CD4-positive, alpha-beta T cell treated with Interleukin-4 for 4 hours (primary cell): ENCODE results near the gene IFNGR2.
"Not testable (repeated sequence)": the region's sequence is repeated elsewhere in the genome, so short reads cannot be mapped to it uniquely, and the experiment has no call there.

Source experiments
- DNase-seq: peaks from one replicate; pipeline ENCODE4 v3.0.0-alpha.2; 2020

Gene IFNGR2

GRCh38 chr21:33403128-33403785 lies at the start of gene IFNGR2:
IFNGR2 (plus strand) TSS chr21:33403413; CDS start chr21:33403544, 131 bp downstream.
- peak; percentile 34 for DNase-seq

GRCh38 chr21:33355355-33355754 lies 47.9 kb upstream of the IFNGR2 start:
- DNase-seq, result no peak

GRCh38 chr21:33355996-33356395 lies 47.2 kb upstream of the IFNGR2 start:
- DNase-seq, result no peak

- no peak for DNase-seq
Measured at GRCh38 chr21:33357177-33357576, 46.0 kb upstream of the IFNGR2 start.

- DNase-seq, result no peak
Measured at GRCh38 chr21:33359446-33359845, 43.8 kb upstream of the IFNGR2 start.

- no peak for DNase-seq
Measured at GRCh38 chr21:33360281-33360680, 42.9 kb upstream of the IFNGR2 start.

- DNase-seq, result peak; percentile 85
Measured at GRCh38 chr21:33360881-33361602, 42.2 kb upstream of the IFNGR2 start.

GRCh38 chr21:33362044-33362555 lies 41.1 kb upstream of the IFNGR2 start:
- peak; percentile 84 for DNase-seq

GRCh38 chr21:33363911-33364609 lies 39.2 kb upstream of the IFNGR2 start:
- not testable (repeated sequence) for DNase-seq

GRCh38 chr21:33364830-33365229 lies 38.4 kb upstream of the IFNGR2 start:
- DNase-seq, result no peak

GRCh38 chr21:33367309-33367973 lies 35.8 kb upstream of the IFNGR2 start:
- no peak for DNase-seq

- DNase-seq, result no peak
Measured at GRCh38 chr21:33368124-33368523, 35.1 kb upstream of the IFNGR2 start.

GRCh38 chr21:33368576-33368975 lies 34.6 kb upstream of the IFNGR2 start:
- no peak for DNase-seq

GRCh38 chr21:33369586-33369985 lies 33.6 kb upstream of the IFNGR2 start:
- DNase-seq, result no peak

GRCh38 chr21:33370305-33370704 lies 32.9 kb upstream of the IFNGR2 start:
- DNase-seq, result no peak

- no peak for DNase-seq
Measured at GRCh38 chr21:33371366-33371765, 31.8 kb upstream of the IFNGR2 start.

GRCh38 chr21:33372582-33372981 lies 30.6 kb upstream of the IFNGR2 start:
- no peak for DNase-seq

- no peak for DNase-seq
Measured at GRCh38 chr21:33373451-33373850, 29.8 kb upstream of the IFNGR2 start.

GRCh38 chr21:33374080-33374449 lies 29.1 kb upstream of the IFNGR2 start:
- no peak for DNase-seq

- peak; percentile 72 for DNase-seq
Measured at GRCh38 chr21:33374450-33375096, 28.6 kb upstream of the IFNGR2 start.

- DNase-seq, result no peak
Measured at GRCh38 chr21:33375101-33375644, 28.0 kb upstream of the IFNGR2 start.

- no peak for DNase-seq
Measured at GRCh38 chr21:33377221-33377920, 25.8 kb upstream of the IFNGR2 start.
